ENCODE data around the gene SPRR1B.
"Not testable (repeated sequence)": the region's sequence is repeated elsewhere in the genome, so short reads cannot be mapped to it uniquely, and the experiment has no call there.

The SPRR1B gene

GRCh38 chr1:153040950-153041631, 10.1 kb downstream of the SPRR1B start, which contains the start of gene SPRR2D:
Gene SPRR2D (minus strand): TSS chr1:153041120. CDS start chr1:153040346, 774 bp downstream.
- no peak for DNase-seq

DNA sequence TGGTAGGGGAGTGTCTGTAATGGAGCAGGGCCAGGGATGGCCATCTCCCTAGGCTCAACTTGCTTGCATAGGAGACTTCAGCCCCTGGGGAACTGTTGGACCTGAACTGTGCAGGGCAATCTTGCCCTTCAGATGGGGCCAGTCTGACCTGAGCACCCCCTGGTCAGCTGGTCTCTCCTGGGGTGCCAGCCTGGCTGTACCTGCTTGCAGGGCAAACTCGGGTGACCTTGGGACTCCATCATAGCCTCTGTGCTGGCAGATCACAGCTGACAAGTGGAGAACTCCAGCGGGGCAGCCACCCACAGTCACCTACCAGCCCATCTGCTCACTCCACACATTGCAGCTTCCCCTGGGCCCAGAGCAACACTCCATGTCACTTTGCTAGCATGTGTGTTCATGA, 18.2 kb downstream of the SPRR1B start:
- DNase-seq: no peak

DNA sequence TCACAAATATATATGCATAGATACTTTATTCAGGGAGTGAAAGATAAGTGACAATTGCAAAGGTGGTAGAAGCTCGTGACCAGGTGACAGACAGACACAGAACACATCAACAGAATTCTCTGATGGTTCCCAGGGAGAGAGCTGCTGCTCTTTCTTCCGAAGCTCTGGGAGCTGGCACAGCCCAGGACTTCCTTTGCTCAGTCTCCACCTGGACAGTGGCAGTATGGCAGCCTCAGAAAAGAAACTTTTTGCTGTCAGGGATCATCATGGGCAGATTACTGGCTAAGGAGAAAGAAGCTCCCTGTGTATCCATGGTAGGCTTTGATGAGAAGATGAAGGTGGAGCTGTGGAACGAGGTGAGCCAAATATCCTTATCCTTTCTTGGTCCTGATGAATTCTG, 25.1 kb downstream of the SPRR1B start:
- not testable (repeated sequence) for DNase-seq

- DNase-seq: no peak
These were observed 26.4 kb downstream of the SPRR1B start, which contains the start of gene SPRR2A for GRCh38 chr1:153057375-153057774. Gene SPRR2A (minus strand): TSS chr1:153057512. CDS start chr1:153056735, 777 bp downstream.

DNA sequence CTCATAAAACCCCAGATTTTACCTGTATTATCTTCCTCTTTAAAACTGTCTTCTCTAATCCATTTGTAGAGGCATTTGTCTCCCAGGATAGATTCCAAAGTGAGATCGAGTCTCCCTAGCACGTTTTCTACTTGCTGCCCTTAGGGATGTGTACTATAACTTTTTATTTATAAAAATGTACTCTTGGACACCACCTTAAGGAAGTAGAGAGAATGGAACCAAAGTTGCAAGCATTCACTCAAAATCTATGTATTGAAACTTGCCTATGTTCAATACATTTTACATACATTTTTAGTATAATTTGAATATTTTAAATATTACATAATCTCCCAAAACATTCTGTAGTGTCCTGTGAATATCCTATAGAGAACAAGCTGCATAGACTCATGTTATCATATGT, 27.2 kb downstream of the SPRR1B start:
- no peak for DNase-seq

DNA sequence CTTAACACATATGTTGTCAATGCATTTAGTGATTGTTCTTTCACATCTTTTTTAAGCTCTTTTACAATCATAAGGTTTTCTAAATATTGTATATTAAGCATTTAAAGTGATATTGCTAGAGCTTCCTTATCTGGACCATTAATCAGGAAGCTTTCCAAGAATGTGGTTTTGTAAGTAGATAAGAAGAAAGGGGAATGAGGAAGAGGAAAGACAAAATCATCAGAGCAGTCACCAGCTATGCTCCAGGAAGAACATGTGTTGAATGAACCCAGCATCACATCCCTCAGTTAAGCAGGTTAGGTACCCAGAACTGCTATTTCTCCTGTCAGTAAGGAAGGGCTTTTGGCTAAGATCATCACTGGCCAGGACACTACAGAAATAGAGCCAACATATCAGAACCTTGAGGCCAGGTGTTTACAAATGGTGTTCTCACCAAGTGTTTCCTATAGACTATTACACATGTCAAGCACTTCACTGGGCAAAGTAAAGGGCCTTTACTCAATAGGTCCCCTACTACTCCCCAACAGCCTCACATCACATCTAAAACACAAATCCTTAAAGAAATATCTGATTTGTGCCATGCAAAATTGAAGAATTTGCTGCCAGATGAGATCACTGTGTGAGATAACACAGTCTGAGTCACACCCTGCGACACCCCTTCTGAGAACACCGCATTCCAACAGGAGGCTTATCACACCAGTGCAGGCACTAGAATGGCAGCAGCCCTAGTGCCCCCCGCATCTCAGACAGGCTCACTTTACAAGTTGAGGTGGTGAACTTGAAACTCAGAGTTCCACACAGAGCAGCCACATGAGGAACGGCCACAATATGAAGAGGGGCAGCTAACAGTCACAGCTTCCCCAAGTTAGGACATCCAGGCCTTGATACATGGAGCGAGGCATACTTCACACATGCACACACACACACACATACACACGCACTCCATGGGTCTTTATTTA, 28.1 kb downstream of the SPRR1B start:
- no peak for DNase-seq

DNA sequence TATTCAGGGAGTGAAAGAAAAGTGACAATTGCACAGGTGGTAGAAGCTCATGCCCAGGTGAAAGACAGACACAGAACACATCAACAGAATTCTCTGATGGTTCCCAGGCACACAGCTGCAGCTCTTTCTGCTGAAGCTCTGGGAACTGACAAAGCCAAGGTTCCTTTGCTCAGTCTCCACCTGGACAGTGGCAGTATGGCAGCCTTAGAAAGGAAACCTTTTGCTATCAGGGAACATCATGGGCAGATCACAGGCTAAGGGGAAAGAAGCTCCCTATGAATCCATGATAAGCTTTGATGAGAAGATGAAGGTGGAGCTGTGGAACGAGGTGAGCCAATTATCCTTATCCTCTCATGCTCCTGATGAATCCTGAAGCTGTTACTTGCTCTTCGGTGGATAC, 39.2 kb downstream of the SPRR1B start:
- DNase-seq: no peak

DNA sequence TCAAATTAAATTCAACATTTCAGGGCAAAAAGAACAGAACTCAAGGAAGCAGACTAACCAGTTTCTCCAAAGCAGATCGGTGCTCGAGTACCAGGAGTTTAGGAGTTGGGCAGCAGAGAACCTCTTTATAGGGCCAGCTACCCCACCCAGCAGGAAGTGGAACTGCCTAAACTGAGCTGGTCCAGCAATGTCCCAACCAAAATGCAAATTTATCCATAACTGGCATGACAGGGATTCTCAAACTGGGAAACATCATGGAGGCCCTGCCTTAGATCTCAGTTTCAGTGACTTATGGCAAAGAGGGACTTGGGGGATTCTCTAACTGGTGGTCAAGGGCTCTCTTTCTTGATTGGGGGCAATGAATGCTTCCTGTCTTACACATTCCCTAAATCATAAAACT, 40.5 kb downstream of the SPRR1B start, which contains the start of gene SPRR2B:
Gene SPRR2B, minus strand, starts transcription at position 101 of the 400 bp plus-strand sequence. CDS start 772 bp downstream, outside the sequence.
- no peak for DNase-seq

DNA sequence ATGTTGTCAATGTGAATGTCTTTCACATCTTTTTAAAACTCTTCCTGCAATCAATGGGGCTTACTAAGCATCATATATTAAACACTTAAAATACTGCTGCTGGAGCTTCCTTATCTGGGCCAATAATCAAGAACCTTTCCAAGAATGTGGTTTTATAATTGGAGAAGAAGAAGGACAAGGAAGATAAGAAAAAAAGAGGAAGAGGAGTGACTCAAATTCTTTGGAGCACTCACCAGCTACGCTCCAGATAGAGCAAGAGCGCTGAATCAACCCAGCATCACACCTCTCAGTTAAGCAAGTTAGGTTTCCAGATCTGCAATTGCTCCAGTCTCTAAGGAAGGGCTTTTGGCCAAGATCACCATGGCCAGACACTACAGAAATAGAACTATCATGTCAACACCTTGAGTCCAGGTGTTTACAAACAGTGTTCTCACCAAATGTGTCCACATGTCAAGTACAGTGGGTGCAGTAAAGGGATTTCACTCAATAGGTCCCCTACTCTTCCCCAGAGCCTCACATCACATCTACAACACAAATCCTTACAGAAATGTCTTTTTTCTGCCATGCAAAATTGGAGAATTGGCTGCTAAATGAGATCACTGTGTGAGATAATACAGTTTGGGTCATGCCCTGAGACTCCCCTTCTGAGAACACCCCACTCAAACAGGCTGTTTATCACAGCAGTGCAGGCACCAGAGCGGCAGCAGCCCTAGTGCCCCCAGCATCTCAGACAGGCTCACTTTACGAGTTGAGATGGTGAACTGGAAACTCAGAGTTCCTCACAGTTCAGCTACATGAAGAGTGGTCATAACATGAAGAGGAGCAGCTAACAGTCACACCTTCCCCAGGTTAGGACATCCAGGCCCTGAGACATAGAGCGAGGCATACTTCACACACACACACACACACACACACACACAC, 42.1 kb downstream of the SPRR1B start:
- no peak for DNase-seq

DNA sequence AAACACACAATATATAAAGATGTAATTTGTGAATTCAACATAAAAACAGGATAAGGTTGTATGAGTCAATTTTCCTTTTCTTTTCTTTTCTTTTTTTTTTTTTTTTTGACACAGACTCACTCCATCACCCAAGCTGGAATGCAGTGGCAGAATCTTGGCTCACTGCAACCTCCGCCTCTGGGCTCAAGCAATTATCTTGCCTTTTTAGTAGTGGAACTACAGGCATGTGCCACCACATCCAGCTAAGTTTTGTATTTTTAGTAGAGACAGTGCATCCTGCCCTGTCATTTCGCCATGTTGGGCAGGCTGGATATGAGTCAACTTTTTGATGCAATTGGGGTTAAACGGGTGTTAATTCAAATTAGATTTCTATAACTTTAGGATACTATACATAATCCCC, 50.7 kb downstream of the SPRR1B start:
- DNase-seq: no peak
